Naive thymus-derived CD8-positive, alpha-beta T cell (primary cell): Measurements from ENCODE around the gene AIRE. TPM values are rescaled to one million over a fixed set of nuclear protein-coding genes. Genes with fewer than 3 reads are reported as not detected.

Source experiments
- ATAC-seq, 2 donors: fragments of 150-1000 bp; cut with Tn5 transposase in 1 of 2; sonication (Bioruptor Pico), chemical (Tn5 transposase) in 1 of 2; 1 replicate in 1 of 2; 2 replicates in 1 of 2; pipeline ENCODE4 v1.10.0; 2021; ENCODE audit warnings: mild to moderate bottlenecking in 2 of 2, moderate library complexity in 2 of 2
- POLR2A ChIA-PET: fragments of 350-600 bp; sonication (Branson Sonifier 250); formaldehyde crosslinking; loops from one replicate; lab custom pipeline; 2021; ENCODE audit warnings: antibody characterized with exemption; lab: Charles Lee
- DNase-seq, 10 donors: peaks; one replicate each; pipeline versions ENCODE4 v3.0.0 to v3.0.0-alpha.2; 2020 to 2022
- H3K27ac Mint-ChIP-seq, 10 donors: one replicate each; pipeline ENCODE4 v1.8.0; 2020 to 2022; ENCODE audit warnings: mild to moderate bottlenecking in 10 of 10, mixed read lengths in 10 of 10, moderate library complexity in 4 of 10, inconsistent platforms in 1 of 10
- H3K27me3 Mint-ChIP-seq, 5 donors: one replicate each; pipeline ENCODE4 v1.8.0; 2021 to 2022; ENCODE audit warnings: mixed read lengths in 5 of 5
- H3K36me3 Mint-ChIP-seq, 3 donors: one replicate each; pipeline ENCODE4 v1.8.0; 2020 to 2022; ENCODE audit warnings: mixed read lengths in 3 of 3, mild to moderate bottlenecking in 2 of 3, inconsistent platforms in 1 of 3
- H3K4me1 Mint-ChIP-seq, 4 donors: one replicate each; pipeline ENCODE4 v1.8.0; 2021 to 2022; ENCODE audit warnings: mixed read lengths in 4 of 4
- H3K4me3 Mint-ChIP-seq, 10 donors: one replicate each; pipeline ENCODE4 v1.8.0; 2020 to 2022; ENCODE audit warnings: mild to moderate bottlenecking in 10 of 10, mixed read lengths in 10 of 10, moderate library complexity in 6 of 10, inconsistent platforms in 1 of 10
- H3K9me3 Mint-ChIP-seq, 9 donors: one replicate each; pipeline ENCODE4 v1.8.0; 2020 to 2022; ENCODE audit warnings: mixed read lengths in 9 of 9, mild to moderate bottlenecking in 3 of 9, inconsistent platforms in 1 of 9, moderate library complexity in 1 of 9
- polyA plus RNA-seq, 3 donors: library from polyadenylated mRNA; unstranded; fragments of 300-500 nt; fragmentation: Illumina TruSeq; gene quantifications; one replicate each; pipeline ENCODE4 v1.2.3, GENCODE V29; 2021
- total RNA-seq, 8 experiments: library from RNA in 2 of 8; stranded (reverse) in 2 of 8; gene quantifications; one replicate each; pipeline ENCODE4 v1.2.3 and lab custom pipeline; 2021 to 2026

Gene AIRE
- total and polyA plus RNA-seq, 5 experiments from 2014 or later = 0.13 to 0.42 (median 0.16) TPM; not detected in 2

DNA sequence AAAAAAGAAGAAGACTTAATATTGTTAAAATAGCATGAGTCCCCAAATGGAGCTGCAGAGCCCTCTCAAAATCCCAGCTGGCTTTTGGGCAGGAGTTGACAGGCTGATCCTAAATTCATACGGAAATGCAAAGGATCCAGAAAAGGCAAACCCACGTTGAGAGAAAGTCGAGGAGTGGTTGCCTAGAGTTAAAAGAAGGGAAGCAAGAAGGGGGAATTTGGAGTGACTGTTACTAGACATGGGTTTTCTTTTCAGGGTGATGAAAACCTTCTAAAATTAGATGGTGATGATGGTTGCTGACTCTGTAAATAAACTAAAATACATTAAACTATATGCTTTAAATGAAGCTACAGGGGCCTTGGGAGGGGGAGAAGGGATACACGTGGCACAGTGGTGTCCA, 25.6 kb upstream of the AIRE start:
- POLR2A ChIA-PET = no interaction called here
- Mint-ChIP-seq H3K27ac (no peak overlapping the region), H3K4me1 (peaks cover 0 to 1% (median 0%) of the 10 kb centered on the region in 4 donors), H3K4me3 (no peak overlapping the region), H3K9me3 (peaks cover 0 to 1% (median 0%) of the 10 kb centered on the region in 9 donors), H3K27me3 (peaks cover 0 to 2% (median 0%) of the 10 kb centered on the region in 5 donors), H3K36me3 (no peaks in the 10 kb centered on the region)
- ATAC-seq = no peak
- no peak for DNase-seq

DNA sequence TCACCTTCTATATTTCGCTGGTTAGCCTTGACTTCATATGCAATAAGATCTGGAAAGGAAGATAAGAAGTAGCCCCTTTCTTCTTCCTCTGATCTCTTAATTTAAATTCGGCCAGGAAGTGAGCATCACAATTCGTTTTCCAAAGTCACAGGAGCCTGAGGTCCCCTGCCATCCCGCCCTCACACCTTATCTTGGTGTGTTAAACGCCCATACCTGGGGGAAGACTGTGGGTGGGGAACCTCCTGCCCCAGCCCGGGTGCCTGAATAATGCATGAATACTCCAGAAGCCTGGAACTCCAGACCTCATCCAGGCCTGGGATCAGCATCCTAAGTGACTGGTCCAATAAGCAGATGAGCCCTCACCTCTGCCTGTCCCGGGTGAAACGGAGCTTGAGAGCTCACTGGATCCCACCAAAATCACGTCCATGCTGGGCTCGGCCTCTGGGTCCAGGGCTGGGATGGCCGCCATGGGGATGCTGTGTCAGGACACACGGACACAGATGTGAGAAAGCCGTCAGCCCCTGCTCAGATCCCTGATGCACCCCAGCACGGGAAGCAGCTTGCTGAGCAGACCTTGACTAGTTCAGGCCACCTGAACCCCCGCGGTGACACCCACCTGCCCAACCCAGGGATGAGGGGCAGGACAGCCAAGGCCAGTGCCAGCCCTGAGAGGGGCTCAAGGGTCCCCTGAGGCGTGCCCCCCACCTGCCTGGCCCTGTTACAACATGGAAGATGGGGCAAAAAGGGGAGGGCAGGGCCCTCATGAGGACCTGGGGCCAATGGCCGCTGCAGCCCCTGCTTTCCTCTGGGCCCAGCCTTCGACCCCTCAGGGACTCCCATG, 24.7 kb upstream of the AIRE start:
- DNase-seq = no peak

DNA sequence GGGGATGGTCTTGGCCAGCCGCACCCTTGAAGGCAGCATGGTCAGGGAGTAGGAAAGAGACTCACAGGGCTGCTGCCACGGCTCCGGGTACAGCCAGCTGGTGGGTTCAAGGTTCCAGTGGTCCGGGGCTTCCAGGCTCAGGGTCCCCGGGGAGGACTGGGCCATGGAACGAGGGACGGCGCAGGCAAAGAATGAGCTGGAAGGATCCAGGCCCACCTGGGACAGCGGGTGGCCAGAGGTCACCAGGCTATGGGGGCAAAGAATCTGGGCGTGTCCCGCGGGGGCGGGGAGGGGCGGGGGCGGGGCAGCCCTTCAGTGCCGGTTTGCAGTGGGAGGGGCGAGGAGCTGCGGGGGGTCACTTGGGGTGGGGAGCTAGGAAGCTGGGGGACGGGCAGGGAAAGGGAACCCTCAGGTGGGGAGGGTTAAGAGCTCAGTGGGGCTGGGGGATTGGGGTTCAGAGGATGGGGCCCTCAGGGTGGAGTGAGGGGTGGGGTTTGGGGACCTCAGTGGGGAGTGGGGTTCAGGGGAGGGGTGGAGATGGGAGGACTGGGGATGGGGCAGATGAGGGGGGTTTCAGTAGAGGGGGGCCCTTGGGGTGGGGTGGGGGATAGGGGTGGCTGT, 23.9 kb upstream of the AIRE start, which contains the start of gene DNMT3L:
TSS of gene DNMT3L (minus strand) at position 223 of the 621 bp plus-strand sequence. CDS start 638 bp downstream, outside the sequence.
- Mint-ChIP-seq H3K4me1 (peaks cover 0 to 1% (median 0%) of the 10 kb centered on the region in 4 donors), H3K27me3 (no peaks in the 10 kb centered on the region), H3K9me3 (peaks cover 0 to 1% (median 0%) of the 10 kb centered on the region in 9 donors), H3K4me3 (no peak within 1 kb of the TSS), H3K36me3 (no peaks in the 10 kb centered on the region), H3K27ac (peak within 1 kb of the TSS in 1 of 10 donors; percentile 43)
- POLR2A ChIA-PET = no interaction called here
- ATAC-seq (no peak), DNase-seq (no peak)

More for the DNA sequence above, 24.7 kb upstream of the AIRE start:
- Mint-ChIP-seq H3K36me3 (no peaks in the 10 kb centered on the region), H3K4me1 (peaks cover 0 to 1% (median 0%) of the 10 kb centered on the region in 4 donors), H3K27me3 (no peaks in the 10 kb centered on the region), H3K4me3 (no peak overlapping the region), H3K9me3 (peaks cover 0 to 1% (median 0%) of the 10 kb centered on the region in 9 donors), H3K27ac (peak overlapping the region in 1 of 10 donors; percentile 43)
- no peak for ATAC-seq
- POLR2A ChIA-PET = no interaction called here

DNA sequence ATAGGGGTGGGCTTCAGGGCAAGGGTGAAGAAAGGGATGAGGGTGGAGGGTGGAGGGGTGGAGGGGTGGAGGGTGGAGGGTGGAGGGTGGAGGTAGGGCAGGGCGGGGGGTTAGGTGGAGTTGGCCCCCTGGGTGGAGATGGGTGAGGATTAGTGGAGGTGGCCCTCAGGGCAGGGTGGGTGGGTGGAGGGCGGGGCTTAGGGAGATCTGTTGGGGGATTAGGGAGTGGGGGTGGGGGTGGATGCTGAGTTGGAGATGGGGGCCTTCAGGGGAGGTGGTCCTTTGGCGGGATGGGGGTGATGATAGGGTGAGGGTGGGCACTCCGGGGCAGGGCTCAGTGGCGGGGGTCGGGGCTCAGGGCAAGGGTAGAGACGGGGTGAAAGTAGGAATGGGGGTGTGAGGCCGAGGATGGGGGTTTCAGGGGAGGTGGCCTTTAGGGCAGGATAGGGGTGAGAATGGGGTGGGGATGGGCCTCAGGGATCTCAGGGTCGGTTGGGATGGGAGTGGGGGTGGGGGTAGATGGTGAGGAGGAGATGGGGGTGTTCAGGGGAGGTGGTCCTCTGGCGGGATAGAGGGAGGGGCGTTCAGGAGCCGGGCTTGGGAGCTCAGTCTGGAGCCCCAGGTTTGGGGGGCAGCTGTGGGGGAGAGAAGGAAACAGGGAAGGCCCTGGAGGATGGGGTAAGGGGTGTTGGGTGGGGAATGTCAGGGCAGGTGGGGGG, 23.2 kb upstream of the AIRE start:
- Mint-ChIP-seq H3K4me3 (no peak overlapping the region), H3K27ac (no peak overlapping the region), H3K9me3 (peaks cover 0 to 1% (median 0%) of the 10 kb centered on the region in 9 donors), H3K27me3 (no peaks in the 10 kb centered on the region), H3K36me3 (no peaks in the 10 kb centered on the region), H3K4me1 (peaks cover 0 to 1% (median 0%) of the 10 kb centered on the region in 4 donors)
- POLR2A ChIA-PET = no interaction called here
- DNase-seq (no peak), ATAC-seq (no peak)

DNA sequence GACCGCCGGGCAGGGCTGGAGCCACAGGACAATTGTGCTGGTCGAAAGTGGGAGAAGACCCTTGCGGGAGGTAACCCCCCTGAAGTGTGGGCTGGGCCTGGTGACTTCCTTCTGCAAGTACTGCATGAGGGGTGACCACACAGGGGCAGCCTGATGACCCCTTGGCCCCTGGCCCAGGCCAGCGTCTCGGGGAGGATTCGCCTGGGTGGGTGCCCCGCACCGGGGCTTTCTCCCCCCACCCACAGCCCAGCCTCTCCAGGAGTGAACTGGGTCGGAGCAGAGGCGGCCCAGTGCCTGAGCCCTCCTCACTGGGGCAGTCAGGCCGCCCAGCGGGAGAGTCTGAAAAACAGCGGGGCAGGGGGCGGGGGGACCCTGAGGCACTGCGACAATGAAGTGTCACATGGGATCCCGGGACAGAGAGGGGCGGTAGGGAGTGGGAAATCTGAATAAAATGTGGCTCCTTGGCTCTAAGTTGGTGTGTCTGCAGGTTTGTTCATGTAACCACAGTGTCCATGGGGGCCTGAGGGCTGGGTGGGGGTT, 22.4 kb upstream of the AIRE start:
- H3K4me3 Mint-ChIP-seq = no peak overlapping the region
- no peak for ATAC-seq
- peaks cover 0 to 1% (median 0%) of the 10 kb centered on the region in 4 donors for H3K4me1 Mint-ChIP-seq
- H3K27ac Mint-ChIP-seq = no peak overlapping the region
- no peak for DNase-seq
- POLR2A ChIA-PET = no interaction called here
- H3K36me3 Mint-ChIP-seq = no peaks in the 10 kb centered on the region
- peaks cover 0 to 1% (median 0%) of the 10 kb centered on the region in 9 donors for H3K9me3 Mint-ChIP-seq
- no peaks in the 10 kb centered on the region for H3K27me3 Mint-ChIP-seq

DNA sequence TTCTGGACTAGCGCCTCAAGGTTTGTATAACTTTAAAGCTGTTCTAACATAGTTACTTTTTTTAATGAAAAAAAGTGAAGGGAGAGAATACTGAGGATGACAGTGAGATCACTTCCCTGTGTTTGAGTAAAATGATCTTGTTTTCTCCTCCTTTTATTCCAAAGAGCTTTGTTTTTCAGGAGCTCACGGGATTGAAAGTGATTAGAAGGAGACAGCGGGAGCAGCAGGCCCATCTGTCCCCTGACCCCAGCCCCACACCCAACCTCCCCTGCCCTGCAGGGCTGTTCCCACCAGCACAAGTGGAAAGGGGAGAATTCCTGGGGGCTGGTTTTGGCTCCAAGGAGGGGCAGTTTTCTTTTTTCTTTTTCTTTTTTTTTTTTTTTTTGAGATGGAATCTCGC, 21.9 kb upstream of the AIRE start:
- no peaks in the 10 kb centered on the region for H3K9me3 Mint-ChIP-seq
- H3K4me1 Mint-ChIP-seq = peaks cover 0 to 1% (median 0%) of the 10 kb centered on the region in 4 donors
- no peak overlapping the region for H3K4me3 Mint-ChIP-seq
- H3K27me3 Mint-ChIP-seq = no peaks in the 10 kb centered on the region
- DNase-seq = no peak
- H3K36me3 Mint-ChIP-seq = no peaks in the 10 kb centered on the region
- H3K27ac Mint-ChIP-seq = no peak overlapping the region
- POLR2A ChIA-PET = no interaction called here
- ATAC-seq = no peak

DNA sequence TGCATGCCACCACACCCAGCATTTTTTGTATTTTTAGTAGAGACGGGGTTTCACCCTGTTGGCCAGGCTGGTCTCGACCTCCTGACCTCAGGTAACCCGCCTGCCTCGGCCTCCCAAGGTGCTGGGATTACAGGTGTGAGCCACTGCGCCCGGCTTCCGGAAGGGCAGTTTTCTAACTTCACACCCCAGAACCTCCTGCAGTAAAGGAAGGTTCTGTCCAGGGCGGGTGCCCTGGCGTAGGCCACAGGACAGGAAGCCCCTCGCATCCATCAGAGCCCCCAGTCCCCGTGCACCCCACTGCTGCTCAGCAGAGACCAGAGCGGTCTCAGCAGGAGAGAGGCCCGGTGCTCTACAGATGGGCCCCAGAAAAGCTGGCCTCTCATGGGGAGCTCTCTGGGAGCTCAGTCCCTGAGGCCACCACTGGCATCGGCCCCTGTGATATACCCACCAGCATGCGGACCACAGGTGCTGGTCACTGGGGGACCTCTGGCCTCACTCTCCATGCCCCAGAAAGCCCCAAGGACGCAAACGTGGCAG, 19.9 kb upstream of the AIRE start:
- POLR2A ChIA-PET = no interaction called here
- ATAC-seq (no peak), DNase-seq (no peak)
- Mint-ChIP-seq H3K4me3 (no peak overlapping the region), H3K9me3 (no peaks in the 10 kb centered on the region), H3K27me3 (no peaks in the 10 kb centered on the region), H3K36me3 (no peaks in the 10 kb centered on the region), H3K4me1 (no peaks in the 10 kb centered on the region), H3K27ac (no peak overlapping the region)

DNA sequence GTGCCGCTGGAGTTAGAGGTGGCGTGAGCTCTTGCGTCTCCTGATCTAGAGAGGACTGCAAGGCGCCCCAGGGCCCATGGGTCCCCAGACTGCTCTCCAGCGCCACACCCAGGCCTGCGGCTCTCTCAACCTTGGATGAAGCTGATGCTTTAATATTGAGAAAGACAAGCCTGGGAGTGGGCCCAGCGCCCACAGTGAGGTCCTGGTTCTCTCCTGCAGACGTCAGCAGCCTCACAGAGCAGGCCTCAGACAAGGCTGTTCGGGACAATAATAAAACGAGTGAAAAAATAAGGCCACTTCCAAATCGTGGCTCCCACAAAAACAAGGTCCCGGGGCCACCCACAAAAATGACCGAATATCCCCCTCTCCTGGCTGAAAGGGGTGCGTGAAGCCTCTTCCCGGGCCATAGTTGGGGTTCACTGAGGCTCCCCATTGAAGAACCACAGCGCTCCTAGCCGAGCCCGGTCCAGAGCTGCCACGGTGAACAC, 18.0 kb upstream of the AIRE start:
- no peaks in the 10 kb centered on the region for H3K9me3 Mint-ChIP-seq
- ATAC-seq (no peak), DNase-seq (peak in 4 of 10 donors; percentile 12 to 24 (median 18))
- no peak overlapping the region for H3K27ac Mint-ChIP-seq
- no peaks in the 10 kb centered on the region for H3K4me1 Mint-ChIP-seq
- H3K4me3 Mint-ChIP-seq = no peak overlapping the region
- H3K36me3 Mint-ChIP-seq = no peaks in the 10 kb centered on the region
- no peaks in the 10 kb centered on the region for H3K27me3 Mint-ChIP-seq
- POLR2A ChIA-PET = interaction anchor here (0.7 kb wide), 1 partner anchor 16 kb away, joined by 5 read pairs; no protein-coding TSS in a partner anchor

DNA sequence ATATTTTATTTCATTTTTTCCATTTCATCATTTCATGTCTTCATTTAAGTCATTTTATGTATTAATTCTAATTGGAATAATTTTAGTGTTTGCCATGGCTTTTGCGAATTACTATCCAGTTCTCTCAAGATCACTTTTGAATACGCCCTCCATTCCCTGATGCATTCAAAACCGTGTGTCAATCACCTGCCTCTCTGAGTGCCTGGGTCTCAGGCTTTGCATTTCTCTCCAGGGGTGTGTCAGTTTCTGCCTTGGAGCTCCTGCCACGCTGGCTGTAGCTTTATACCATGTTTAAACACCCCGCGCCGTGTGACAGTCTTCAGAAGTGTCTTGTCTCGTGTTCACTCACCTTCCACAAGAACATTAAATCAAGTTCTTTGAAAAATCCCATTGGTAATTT, 16.6 kb upstream of the AIRE start:
- Mint-ChIP-seq H3K27ac (no peak overlapping the region), H3K4me1 (no peaks in the 10 kb centered on the region), H3K4me3 (no peak overlapping the region), H3K9me3 (peaks cover 0 to 1% (median 0%) of the 10 kb centered on the region in 9 donors), H3K36me3 (no peaks in the 10 kb centered on the region), H3K27me3 (no peaks in the 10 kb centered on the region)
- DNase-seq (no peak), ATAC-seq (no peak)
- POLR2A ChIA-PET = interaction anchor here (0.6 kb wide), 1 partner anchor 305 kb away, joined by 6 read pairs; no protein-coding TSS in a partner anchor

DNA sequence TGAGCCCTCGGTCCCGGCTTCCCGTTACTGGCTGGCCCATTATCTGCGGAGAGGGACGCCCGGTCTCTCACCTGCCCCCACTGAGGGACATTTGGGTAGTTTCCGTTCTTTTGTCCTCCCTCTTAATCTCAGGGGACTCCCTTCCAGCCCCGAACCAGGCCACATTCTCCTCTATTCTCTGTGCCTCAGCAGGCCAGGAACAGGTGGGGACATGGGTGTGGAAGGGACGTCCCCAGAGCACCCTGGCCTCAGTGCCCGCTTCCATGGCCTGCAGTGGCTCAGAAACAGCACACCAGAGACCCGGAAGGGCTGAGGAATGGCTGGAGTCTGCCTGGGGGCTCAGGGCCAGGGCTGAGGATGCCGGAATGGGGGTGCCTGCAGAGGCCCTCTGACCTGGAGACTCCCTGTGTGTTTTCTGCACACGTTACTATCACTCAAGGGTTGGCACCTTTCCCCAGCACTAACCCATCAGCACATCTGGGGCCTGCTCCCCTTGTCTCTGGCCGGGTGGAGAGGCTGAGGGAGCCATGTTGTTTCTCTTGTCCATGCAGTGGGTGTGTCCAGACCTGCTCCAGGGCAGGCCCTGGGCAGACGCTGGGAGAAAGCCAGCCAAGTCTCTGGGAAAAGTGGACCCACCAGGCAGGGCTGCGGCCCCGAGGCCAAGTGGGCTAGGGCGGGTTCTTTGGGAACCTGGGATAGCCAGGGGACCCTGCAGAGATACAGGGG, 14.0 kb upstream of the AIRE start:
- no peak overlapping the region for H3K4me3 Mint-ChIP-seq
- DNase-seq (no peak), ATAC-seq (no peak)
- H3K27ac Mint-ChIP-seq = peak overlapping the region in 1 of 10 donors; percentile 39
- POLR2A ChIA-PET = no interaction called here
- H3K4me1 Mint-ChIP-seq = peaks cover 0 to 2% (median 0%) of the 10 kb centered on the region in 4 donors
- peaks cover 0 to 1% (median 0%) of the 10 kb centered on the region in 9 donors for H3K9me3 Mint-ChIP-seq
- H3K36me3 Mint-ChIP-seq = no peaks in the 10 kb centered on the region
- H3K27me3 Mint-ChIP-seq = no peaks in the 10 kb centered on the region

DNA sequence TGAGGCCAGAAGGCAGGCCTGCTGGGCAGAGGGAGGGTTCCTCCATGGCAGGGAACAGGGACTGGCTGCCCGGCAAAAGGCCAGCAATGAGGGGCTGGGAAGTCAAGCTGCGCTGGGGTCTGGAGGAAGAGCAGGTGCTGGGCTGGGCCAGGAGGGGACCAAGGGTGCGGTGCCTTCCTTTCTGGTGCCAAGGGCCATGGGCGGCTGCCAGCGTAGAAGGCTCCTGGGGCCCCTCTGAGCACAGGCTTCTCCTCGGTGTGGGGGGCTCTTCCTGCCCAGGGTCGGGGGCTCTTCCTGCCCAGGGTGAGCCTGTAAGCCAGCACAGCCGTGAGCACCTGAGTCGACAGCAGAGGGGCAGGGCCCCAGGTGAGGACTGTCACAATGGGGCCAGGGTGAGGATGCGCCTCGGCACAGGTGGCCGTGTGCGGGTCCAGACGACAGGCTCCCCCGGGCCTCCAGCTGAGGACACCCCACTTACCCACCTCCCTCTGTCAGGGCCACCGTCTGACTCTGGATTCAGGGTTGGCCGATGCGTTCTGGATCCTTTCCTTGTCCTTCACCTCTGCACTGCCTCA, 13.3 kb upstream of the AIRE start:
- Mint-ChIP-seq H3K9me3 (peaks cover 0 to 1% (median 0%) of the 10 kb centered on the region in 9 donors), H3K4me3 (no peak overlapping the region), H3K27ac (no peak overlapping the region), H3K4me1 (peaks cover 0 to 2% (median 0%) of the 10 kb centered on the region in 4 donors), H3K27me3 (no peaks in the 10 kb centered on the region), H3K36me3 (no peaks in the 10 kb centered on the region)
- ATAC-seq = no peak
- POLR2A ChIA-PET = no interaction called here
- no peak for DNase-seq
